Erythroblast (primary cell): ENCODE data around the gene NACA2.

Experiments
- GATA1 ChIP-seq: IDR thresholded peaks from 2 replicates; pipeline ENCODE4 v1.6.1; 2011; ENCODE audit warnings: low read depth, mild to moderate bottlenecking, control low read depth, low read length, moderate library complexity
- POLR2A ChIP-seq: IDR thresholded peaks from 2 replicates; pipeline ENCODE4 v1.6.1; 2011; ENCODE audit warnings: mild to moderate bottlenecking, low read length

DNA sequence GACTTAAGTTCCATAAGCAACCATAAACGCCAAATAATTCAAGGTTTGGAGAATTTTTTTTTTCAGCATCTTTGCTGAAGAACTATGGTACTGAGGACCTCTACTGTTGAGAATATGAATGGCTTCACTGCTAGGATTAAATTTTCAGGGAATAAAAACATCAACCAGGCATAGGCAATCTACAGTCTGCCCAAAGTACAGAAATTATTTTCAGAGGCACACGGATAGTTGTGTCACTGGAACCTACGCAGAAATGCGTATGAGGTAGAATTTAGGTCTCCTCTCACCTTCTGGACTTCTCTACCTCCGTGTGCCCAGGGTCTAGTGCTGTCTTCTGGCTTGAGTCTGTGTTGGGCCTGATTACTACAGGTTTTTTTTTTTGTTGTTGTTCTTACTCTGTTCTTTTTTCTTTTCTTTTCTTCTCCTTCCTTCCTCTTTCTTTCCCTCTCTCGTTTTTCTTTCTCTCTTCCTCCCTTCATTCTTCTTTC lies 39.7 kb downstream of the NACA2 start:
- no peak for TF ChIP-seq POLR2A
- no peak for TF ChIP-seq GATA1
